ENCODE measurements around the gene PPL. TPM values are rescaled to one million over a fixed set of nuclear protein-coding genes. Genes with fewer than 3 reads are reported as not detected.

The PPL gene
- total RNA-seq, 4 donors from 2014 or later, result 12.8 to 23.1 (median 18.3) TPM

- Histone ChIP-seq H3K4me3 (no peak overlapping the region), H3K4me1 (peaks cover 0 to 11% of the 10 kb centered on the region in 2 donors), H3K36me3 (peaks cover 3 to 87% of the 10 kb centered on the region in 2 donors), H3K9me3 (no peaks in the 10 kb centered on the region), H3K27ac (peak overlapping the region in 2 of 4 donors; percentile 15 to 41), H3K27me3 (no peaks in the 10 kb centered on the region)
- ATAC-seq, result peak; percentile 63 to 79
- in situ Hi-C loops (cut with MboI; ENCODE audit: low sequenced_read_pairs in 4 of 4), result no loop called here
- intact Hi-C loops (cut with DNase I; ENCODE audit: low total_unique reads), result no loop called here
- peak; percentile 42 to 61 for DNase-seq
- TF ChIP-seq POLR2A (IDR thresholded peaks at IDR 0.05) (no peak), CTCF (IDR thresholded peaks at IDR 0.05 in 4 of 5, conservative IDR thresholded peaks at IDR 0.05 in 1 of 5) (no peak)
These were observed 54.2 kb downstream of the PPL start for GRCh38 chr16:4882633-4883285.

DNA sequence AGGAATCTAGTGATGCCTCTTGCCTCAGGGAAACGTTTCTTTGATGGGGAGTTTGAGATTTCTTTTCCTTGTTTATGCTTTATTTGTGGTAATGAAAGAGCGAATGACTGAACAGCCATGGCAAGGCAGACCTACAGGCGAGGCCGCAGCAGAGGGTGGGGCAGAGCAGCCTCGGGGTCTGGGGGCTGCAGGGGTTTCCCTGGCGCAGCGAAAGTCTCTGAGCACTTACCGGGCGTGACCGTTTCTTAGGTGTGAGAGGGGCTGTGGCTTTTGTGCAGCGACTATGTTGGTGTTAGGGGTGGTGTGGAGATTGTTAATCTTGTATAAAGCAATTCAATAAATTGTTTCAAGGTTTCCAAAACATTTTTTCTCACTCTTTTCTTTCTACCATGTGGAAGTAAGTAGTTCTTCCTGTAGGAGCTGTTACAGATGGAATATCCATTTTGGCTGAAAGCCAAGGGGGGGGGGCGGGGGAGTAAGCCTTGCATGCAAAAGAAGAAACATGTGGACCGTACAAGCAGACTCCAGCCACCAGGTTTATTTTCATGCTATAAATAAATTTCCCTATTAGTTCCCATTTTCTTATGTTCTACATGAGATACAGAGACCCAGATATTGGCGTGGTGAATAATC, 54.8 kb downstream of the PPL start:
- Histone ChIP-seq H3K27me3 (no peaks in the 10 kb centered on the region), H3K4me1 (peaks cover 0 to 11% of the 10 kb centered on the region in 2 donors), H3K4me3 (no peak overlapping the region), H3K27ac (peak overlapping the region in 2 of 4 donors; percentile 15 to 41), H3K9me3 (no peaks in the 10 kb centered on the region), H3K36me3 (peaks cover 3 to 90% of the 10 kb centered on the region in 2 donors)
- ATAC-seq, result no peak
- no peak for DNase-seq
- intact Hi-C loops (cut with DNase I; ENCODE audit: low total_unique reads) (no loop called here), in situ Hi-C loops (cut with MboI; ENCODE audit: low sequenced_read_pairs in 4 of 4) (no loop called here)
- TF ChIP-seq CTCF (IDR thresholded peaks at IDR 0.05 in 4 of 5, conservative IDR thresholded peaks at IDR 0.05 in 1 of 5) (no peak), POLR2A (IDR thresholded peaks at IDR 0.05) (no peak)

GRCh38 chr16:4880006-4880580, 56.9 kb downstream of the PPL start:
- in situ Hi-C loops (cut with MboI; ENCODE audit: low sequenced_read_pairs in 4 of 4) (no loop called here), intact Hi-C loops (cut with DNase I; ENCODE audit: low total_unique reads) (no loop called here)
- TF ChIP-seq CTCF (IDR thresholded peaks at IDR 0.05 in 4 of 5, conservative IDR thresholded peaks at IDR 0.05 in 1 of 5), result no peak
- TF ChIP-seq POLR2A (IDR thresholded peaks at IDR 0.05), result no peak
- H3K36me3 ChIP-seq, result peaks cover 3 to 93% of the 10 kb centered on the region in 2 donors
- ATAC-seq (no peak), DNase-seq (no peak)
- H3K27ac ChIP-seq, result no peak overlapping the region
- H3K27me3 ChIP-seq, result no peaks in the 10 kb centered on the region
- H3K4me3 ChIP-seq, result no peak overlapping the region
- no peaks in the 10 kb centered on the region for H3K9me3 ChIP-seq
- peaks cover 0 to 11% of the 10 kb centered on the region in 2 donors for H3K4me1 ChIP-seq

- no peak overlapping the region for H3K27ac ChIP-seq
- intact Hi-C loops (cut with DNase I; ENCODE audit: low total_unique reads), result no loop called here
- in situ Hi-C loops (cut with MboI; ENCODE audit: low sequenced_read_pairs in 4 of 4), result no loop called here
These were observed 57.9 kb downstream of the PPL start for GRCh38 chr16:4879049-4879448.

More at GRCh38 chr16:4879049-4879448, 57.9 kb downstream of the PPL start:
- no peaks in the 10 kb centered on the region for H3K27me3 ChIP-seq
- H3K36me3 ChIP-seq, result peaks cover 3 to 93% of the 10 kb centered on the region in 2 donors
- no peak for TF ChIP-seq CTCF (IDR thresholded peaks at IDR 0.05 in 4 of 5, conservative IDR thresholded peaks at IDR 0.05 in 1 of 5)
- H3K9me3 ChIP-seq, result no peaks in the 10 kb centered on the region
- DNase-seq (no peak), ATAC-seq (no peak)
- H3K4me3 ChIP-seq, result no peak overlapping the region
- peaks cover 0 to 11% of the 10 kb centered on the region in 2 donors for H3K4me1 ChIP-seq

Measured in gastrocnemius medialis (tissue), 4 donors.